ENCODE data around the gene TMEM184B.

- TF ChIP-seq POLR2A (IDR thresholded peaks at IDR 0.05) (no peak), CTCF (IDR thresholded peaks at IDR 0.05 in 4 of 5, conservative IDR thresholded peaks at IDR 0.05 in 1 of 5) (no peak)
Measured at GRCh38 chr22:38173641-38173906, 99.2 kb downstream of the TMEM184B start.

Data from gastrocnemius medialis (tissue), 4 donors.